Smooth muscle cell of the pulmonary artery (primary cell): ENCODE data around the gene TMEM244. TPM values are rescaled to one million over a fixed set of nuclear protein-coding genes. Genes with fewer than 3 reads are reported as not detected.

Source experiments
- total RNA-seq: library from RNA; depleted of rRNA; stranded (reverse); fragments of >200 nt; gene quantifications from 2 replicates; pipeline ENCODE4 v1.2.3, GENCODE V29; 2014

The TMEM244 gene, protein sequence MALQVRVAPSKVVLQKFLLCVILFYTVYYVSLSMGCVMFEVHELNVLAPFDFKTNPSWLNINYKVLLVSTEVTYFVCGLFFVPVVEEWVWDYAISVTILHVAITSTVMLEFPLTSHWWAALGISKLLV
- not detected in 2 replicates for total RNA-seq

DNA sequence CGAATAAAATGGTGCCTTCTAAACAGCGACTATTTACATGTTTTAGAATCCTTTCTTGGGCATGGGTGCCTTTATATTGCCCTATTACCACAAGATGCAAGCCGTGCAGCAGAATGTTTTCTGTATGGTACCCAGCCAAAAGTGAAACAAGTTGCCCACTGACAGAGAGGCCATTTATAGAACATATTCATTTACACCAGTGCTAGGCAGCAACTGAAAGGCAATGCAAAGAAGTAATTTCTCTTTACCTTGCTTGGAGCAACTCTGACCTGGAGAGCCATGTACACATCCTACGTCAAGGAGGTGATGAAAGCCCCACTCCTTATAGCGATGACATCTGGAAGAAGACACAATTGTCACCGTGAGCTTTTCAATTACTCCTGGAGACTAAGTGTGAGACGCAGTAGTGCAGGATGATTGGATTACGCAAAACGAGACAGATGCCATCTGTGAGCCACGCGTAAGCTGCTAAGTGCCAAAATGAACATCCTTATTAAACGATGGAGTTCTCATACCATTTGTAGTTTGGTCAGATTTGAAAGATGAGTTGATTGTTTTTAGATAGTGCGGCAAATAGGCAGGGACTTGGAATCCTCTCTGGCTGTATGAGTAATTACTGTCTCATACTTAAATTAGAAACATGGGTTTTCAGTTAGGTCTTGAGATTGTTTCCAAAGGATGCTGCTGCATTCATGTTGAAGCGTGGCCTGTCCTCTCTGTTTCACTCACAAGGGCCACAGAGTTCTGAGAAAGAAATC, at the start of gene TMEM244:
Gene TMEM244 (minus strand): TSS at position 408 of the 758 bp plus-strand sequence. CDS start 127 bp downstream, at position 281.

Other genes starting within 250 kb of the TMEM244 start
- gene ARHGAP18, start 151.1 kb downstream of the TMEM244 start, total RNA-seq: 27.3 and 50.0 TPM in 2 replicates
- gene L3MBTL3, start 157.3 kb upstream of the TMEM244 start, total RNA-seq: 10.7 and 11.9 TPM in 2 replicates